H1 (cell line): ENCODE results near the gene ATG9B. TPM values are rescaled to one million over a fixed set of nuclear protein-coding genes. Genes with fewer than 3 reads are reported as not detected.

ENCODE experiments used
- GABPA ChIP-seq: IDR thresholded peaks from 2 replicates; pipeline ENCODE4 v1.6.1; 2011; ENCODE audit warnings: mild to moderate bottlenecking, low read length, moderate library complexity, borderline replicate concordance; ENCODE audit not compliant: insufficient read depth
- HDAC2 ChIP-seq, 2 experiments: fragments of 300-600 bp in 1 of 2; sonication (generic) in 1 of 2; IDR thresholded peaks; 2 replicates each; pipeline ENCODE4 v1.6.1; 2011 to 2012; ENCODE audit warnings: low read depth in 2 of 2, low read length in 2 of 2, mild to moderate bottlenecking in 2 of 2, moderate library complexity in 2 of 2, borderline replicate concordance in 1 of 2, inconsistent platforms in 1 of 2
- MAFK ChIP-seq: IDR thresholded peaks from 2 replicates; pipeline ENCODE4 v1.6.1; 2012; ENCODE audit warnings: low read depth, mild to moderate bottlenecking, improper control_type of control experiment, low read length
- POLR2AphosphoS5 ChIP-seq: IDR thresholded peaks from 2 replicates; pipeline ENCODE4 v1.6.1; 2011; ENCODE audit warnings: low read depth, low read length
- RXRA ChIP-seq: IDR thresholded peaks from 2 replicates; pipeline ENCODE4 v1.6.1; 2011; ENCODE audit warnings: low read depth, mild to moderate bottlenecking, low read length, moderate library complexity; ENCODE audit not compliant: insufficient read depth
- SP2 ChIP-seq: IDR thresholded peaks from 2 replicates; pipeline ENCODE4 v1.6.1; 2012; ENCODE audit warnings: mild to moderate bottlenecking, low read length, inconsistent platforms
- ZNF274 ChIP-seq: IDR thresholded peaks from 2 replicates; pipeline ENCODE4 v1.7.0; 2012; ENCODE audit warnings: low read length, borderline replicate concordance; ENCODE audit errors: extremely low read depth
- polyA plus RNA-seq, 7 experiments: library from polyadenylated mRNA; depleted of rRNA in 3 of 7; stranded (reverse) in 5 of 7; unstranded in 2 of 7; fragments of >200 nt in 5 of 7; fragments of 200-250 nt in 2 of 7; gene quantifications; 1 replicate in 5 of 7; 2 replicates in 1 of 7; 4 replicates in 1 of 7; pipeline versions ENCODE4 v1.2.1 to v1.2.3, GENCODE V29; 2011 to 2013; ENCODE audit warnings: missing spikeins in 2 of 7, mixed read lengths in 2 of 7
- total RNA-seq: library from RNA; stranded (reverse); fragmentation: NEBNext Ultra II Directional; extraction: Animal tissue kit (Norgen Biotek cat#: 25700); gene quantifications from 2 replicates; pipeline ENCODE4 v1.2.1, GENCODE V29; 2021
- TF ChIP-seq, protein P1 (sequence below): fragments of 300-600 bp; sonication (generic); IDR thresholded peaks from 2 replicates; pipeline ENCODE4 v1.7.1; 2012; ENCODE audit warnings: low read length, moderate library complexity, mild to moderate bottlenecking, inconsistent platforms; ENCODE audit not compliant: insufficient replicate concordance

The ATG9B gene
- total and polyA plus RNA-seq, 2 of the 8 experiments (the other 6 are each of a cell fraction or from before 2014, with no cell fraction given), result 1.4 to 2.3 TPM

DNA sequence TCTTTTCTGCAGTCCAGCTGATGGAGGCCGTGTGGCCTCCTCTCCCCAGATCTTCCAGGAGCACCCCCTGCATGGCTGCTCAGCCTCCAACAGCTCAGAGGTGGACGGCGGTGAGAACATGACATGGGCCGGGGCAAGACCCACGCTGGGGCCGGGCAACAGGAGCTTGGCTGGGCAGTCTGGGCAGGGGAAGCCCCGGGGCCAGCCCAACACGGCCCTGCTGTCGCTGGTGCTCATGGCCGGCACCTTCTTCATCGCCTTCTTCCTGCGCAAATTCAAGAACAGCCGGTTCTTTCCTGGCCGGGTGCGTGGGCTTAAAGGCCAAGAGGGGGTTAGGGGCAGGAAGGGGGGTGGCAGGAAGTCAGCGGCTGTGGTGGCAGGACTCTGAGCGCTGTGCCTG is 49.7 kb upstream of the ATG9B start (continued):
- TF ChIP-seq, protein P1, sequence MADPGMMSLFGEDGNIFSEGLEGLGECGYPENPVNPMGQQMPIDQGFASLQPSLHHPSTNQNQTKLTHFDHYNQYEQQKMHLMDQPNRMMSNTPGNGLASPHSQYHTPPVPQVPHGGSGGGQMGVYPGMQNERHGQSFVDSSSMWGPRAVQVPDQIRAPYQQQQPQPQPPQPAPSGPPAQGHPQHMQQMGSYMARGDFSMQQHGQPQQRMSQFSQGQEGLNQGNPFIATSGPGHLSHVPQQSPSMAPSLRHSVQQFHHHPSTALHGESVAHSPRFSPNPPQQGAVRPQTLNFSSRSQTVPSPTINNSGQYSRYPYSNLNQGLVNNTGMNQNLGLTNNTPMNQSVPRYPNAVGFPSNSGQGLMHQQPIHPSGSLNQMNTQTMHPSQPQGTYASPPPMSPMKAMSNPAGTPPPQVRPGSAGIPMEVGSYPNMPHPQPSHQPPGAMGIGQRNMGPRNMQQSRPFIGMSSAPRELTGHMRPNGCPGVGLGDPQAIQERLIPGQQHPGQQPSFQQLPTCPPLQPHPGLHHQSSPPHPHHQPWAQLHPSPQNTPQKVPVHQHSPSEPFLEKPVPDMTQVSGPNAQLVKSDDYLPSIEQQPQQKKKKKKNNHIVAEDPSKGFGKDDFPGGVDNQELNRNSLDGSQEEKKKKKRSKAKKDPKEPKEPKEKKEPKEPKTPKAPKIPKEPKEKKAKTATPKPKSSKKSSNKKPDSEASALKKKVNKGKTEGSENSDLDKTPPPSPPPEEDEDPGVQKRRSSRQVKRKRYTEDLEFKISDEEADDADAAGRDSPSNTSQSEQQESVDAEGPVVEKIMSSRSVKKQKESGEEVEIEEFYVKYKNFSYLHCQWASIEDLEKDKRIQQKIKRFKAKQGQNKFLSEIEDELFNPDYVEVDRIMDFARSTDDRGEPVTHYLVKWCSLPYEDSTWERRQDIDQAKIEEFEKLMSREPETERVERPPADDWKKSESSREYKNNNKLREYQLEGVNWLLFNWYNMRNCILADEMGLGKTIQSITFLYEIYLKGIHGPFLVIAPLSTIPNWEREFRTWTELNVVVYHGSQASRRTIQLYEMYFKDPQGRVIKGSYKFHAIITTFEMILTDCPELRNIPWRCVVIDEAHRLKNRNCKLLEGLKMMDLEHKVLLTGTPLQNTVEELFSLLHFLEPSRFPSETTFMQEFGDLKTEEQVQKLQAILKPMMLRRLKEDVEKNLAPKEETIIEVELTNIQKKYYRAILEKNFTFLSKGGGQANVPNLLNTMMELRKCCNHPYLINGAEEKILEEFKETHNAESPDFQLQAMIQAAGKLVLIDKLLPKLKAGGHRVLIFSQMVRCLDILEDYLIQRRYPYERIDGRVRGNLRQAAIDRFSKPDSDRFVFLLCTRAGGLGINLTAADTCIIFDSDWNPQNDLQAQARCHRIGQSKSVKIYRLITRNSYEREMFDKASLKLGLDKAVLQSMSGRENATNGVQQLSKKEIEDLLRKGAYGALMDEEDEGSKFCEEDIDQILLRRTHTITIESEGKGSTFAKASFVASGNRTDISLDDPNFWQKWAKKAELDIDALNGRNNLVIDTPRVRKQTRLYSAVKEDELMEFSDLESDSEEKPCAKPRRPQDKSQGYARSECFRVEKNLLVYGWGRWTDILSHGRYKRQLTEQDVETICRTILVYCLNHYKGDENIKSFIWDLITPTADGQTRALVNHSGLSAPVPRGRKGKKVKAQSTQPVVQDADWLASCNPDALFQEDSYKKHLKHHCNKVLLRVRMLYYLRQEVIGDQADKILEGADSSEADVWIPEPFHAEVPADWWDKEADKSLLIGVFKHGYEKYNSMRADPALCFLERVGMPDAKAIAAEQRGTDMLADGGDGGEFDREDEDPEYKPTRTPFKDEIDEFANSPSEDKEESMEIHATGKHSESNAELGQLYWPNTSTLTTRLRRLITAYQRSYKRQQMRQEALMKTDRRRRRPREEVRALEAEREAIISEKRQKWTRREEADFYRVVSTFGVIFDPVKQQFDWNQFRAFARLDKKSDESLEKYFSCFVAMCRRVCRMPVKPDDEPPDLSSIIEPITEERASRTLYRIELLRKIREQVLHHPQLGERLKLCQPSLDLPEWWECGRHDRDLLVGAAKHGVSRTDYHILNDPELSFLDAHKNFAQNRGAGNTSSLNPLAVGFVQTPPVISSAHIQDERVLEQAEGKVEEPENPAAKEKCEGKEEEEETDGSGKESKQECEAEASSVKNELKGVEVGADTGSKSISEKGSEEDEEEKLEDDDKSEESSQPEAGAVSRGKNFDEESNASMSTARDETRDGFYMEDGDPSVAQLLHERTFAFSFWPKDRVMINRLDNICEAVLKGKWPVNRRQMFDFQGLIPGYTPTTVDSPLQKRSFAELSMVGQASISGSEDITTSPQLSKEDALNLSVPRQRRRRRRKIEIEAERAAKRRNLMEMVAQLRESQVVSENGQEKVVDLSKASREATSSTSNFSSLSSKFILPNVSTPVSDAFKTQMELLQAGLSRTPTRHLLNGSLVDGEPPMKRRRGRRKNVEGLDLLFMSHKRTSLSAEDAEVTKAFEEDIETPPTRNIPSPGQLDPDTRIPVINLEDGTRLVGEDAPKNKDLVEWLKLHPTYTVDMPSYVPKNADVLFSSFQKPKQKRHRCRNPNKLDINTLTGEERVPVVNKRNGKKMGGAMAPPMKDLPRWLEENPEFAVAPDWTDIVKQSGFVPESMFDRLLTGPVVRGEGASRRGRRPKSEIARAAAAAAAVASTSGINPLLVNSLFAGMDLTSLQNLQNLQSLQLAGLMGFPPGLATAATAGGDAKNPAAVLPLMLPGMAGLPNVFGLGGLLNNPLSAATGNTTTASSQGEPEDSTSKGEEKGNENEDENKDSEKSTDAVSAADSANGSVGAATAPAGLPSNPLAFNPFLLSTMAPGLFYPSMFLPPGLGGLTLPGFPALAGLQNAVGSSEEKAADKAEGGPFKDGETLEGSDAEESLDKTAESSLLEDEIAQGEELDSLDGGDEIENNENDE, result no peak
- TF ChIP-seq GABPA, result no peak
- TF ChIP-seq MAFK, result no peak
- no peak for TF ChIP-seq ZNF274
- TF ChIP-seq HDAC2 (IDR thresholded peaks at IDR 0.05; ENCODE audit: borderline replicate concordance in 1 of 2, low read depth in 2 of 2, low read length in 2 of 2), result no peak
- TF ChIP-seq POLR2AphosphoS5, result no peak
- TF ChIP-seq RXRA, result no peak
- no peak for TF ChIP-seq SP2
